Stimulated activated CD4-positive, alpha-beta T cell treated with anti-CD3 and anti-CD28 coated beads, Interleukin-12 subunit alpha, Interleukin-12 subunit beta, amount 100 ng/mL, for 48 hours (primary cell): Measurements from ENCODE around the gene BCLAF1.
"Not testable (repeated sequence)": the region's sequence is repeated elsewhere in the genome, so short reads cannot be mapped to it uniquely, and the experiment has no call there.

Experiments
- DNase-seq, 3 donors: peaks; one replicate each; pipeline ENCODE4 v3.0.0-alpha.2; 2020; ENCODE audit warnings: low read depth in 2 of 3, low spot score in 1 of 3

The BCLAF1 gene

DNA sequence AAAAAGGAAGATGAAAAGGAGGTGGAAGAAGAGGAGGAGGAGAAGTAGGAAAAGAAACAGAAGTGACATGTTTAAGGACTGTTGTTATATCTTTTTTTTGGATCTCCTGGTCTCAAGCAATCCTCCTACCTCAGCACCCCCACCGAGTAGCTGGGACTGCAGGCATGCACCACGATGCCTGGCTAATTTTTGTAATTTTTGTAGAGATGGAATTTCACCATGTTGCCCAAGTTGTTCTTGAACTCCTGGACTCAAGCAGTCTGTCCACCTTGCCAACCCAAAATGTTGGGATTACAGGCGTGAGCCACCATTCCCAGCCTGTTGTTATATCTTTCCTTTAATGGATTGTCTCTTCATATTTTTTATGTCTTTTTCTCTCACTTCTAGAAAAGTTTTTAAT is 19.5 kb upstream of the BCLAF1 start:
- no peak for DNase-seq

DNA sequence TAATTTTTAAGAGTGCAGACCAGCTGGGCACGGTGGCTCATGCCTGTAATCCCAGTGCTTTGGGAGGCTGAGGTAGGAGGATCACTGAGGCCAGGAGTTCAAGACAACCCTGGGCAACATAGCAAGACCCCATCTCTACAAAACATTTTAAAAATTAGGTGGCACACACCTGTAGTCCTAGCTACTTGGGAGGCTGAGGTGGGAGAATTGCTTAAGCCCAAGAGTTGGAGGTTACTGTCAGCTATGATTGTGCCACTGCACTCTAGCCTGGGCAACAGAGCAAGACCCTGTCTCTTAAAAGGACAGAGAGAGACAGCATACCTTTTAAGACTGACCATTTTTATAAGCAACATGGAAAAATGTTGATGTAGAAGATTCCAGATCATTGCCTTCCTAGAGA is 18.8 kb upstream of the BCLAF1 start:
- not testable (repeated sequence) for DNase-seq

DNA sequence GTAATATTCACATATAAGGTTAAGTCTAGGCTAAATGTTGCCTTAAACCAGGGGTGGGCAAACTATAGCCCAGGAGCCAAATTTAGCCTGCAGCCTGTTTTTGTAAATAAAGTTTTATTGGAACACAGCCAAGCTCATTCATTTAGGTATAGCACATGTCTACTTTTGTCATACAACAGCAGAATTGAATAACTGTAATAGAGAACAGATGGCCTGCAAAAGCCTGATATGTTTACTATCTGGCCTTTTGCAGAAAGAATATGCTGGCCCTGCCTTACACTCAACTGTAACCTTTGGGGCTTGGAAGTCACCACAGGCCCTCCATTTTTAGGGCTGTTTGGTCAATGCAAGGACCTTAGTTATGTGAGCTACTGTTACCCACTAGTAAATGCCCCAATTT is 17.7 kb upstream of the BCLAF1 start:
- no peak for DNase-seq

DNA sequence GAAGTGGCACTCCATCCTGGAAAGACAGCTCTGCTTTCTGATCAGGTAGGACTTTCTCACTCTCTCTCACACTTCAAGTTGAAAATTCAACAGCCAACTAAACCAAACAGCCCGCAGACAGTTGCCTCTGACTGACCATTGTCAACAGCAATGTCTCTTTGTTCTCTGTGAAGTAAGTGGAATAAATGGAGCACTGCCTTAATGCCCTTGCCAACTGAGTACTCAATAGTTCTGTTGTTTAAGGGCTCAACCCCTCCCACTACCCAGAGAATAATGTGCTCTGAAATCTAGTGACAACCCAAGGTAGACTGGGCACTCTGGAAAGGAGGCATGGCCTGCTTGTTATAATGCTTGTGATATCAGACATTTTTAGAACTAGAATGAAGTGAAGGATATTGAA is 16.8 kb upstream of the BCLAF1 start:
- no peak for DNase-seq

DNA sequence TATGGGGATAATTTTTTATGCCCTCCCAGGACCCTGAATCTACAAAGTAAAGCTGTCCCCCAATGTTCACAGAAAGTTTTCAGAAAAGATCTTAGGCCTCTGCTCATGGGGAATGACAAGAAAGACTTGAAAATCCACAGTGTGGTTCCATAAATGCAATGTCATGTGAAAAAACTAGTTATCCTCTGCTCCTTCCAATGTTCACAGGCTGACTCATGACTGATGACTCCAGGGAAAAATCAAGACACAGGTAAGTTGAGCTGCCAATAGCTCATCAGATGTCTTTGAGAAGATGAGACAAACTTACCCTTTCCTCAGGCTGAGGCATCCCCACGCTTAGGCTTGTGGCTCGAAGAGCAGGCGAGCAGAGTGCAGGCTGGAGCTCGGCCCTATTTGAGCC is 14.8 kb upstream of the BCLAF1 start:
- no peak for DNase-seq

DNA sequence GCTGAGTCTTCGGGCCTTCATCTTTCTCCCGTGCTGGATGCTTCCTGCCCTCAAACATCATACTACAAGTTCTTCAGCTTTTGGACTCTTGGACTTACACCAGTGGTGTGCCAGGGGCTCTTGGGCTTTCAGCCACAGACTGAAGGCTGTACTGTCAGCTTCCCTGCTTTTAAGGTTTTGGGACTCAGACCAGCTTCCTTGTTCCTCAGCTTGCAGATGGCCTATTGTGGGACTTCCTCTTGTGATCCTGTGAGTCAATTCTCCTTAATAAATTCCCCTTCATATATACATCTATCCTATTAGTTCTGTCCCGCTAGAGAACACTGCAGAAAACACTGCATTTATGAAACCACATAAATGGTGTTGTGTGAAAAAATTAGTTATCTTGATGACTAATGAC is 13.9 kb upstream of the BCLAF1 start:
- DNase-seq, result no peak

DNA sequence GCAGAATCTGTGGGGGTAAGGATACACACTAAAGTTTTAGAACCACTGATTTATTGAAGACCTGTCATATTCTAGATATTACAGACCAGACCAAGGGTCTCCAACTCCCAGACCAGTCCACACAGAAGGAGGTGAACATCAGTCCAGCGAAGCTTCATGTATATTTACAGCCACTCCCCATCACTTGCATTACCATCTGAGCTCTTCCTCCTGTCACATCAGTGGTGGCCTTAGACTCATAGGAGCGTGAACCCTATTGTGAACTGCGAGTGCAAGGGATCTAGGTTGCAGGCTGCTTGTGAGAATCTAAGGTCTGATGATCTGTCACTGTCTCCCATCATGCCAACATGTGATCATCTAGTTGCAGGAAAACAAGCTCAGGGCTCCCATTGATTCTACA is 5.0 kb upstream of the BCLAF1 start:
- DNase-seq, result no peak

DNA sequence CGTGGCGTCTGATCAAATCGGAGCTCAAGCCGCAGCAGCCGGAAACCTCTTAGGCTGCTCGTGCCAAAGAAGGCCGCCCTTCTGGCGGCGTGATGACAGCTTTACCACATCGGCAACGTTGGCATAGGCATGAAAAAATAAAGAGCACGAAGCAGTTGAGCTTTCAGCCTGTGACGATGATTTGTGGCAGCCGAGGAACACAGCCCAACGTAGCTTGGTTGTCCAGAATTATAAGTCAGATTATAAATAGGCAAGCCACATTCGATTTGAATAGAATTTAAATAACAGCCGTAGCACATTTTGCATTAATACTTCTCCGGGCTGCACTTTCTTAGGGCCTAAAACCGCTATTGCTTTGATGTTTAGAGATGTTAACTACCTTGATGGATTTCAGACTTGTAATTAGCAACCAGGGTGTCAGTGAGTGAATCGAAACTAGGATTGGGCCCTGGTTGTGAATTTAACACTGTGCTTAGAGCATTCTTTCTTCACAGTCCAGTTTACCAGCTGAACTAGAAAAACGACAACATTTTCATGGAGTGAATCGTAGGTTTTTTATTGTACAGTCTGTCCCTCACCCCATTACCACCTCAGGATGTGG is 864 bp upstream of the BCLAF1 start:
- DNase-seq, result peak; percentile 48 to 66 (median 56)

DNA sequence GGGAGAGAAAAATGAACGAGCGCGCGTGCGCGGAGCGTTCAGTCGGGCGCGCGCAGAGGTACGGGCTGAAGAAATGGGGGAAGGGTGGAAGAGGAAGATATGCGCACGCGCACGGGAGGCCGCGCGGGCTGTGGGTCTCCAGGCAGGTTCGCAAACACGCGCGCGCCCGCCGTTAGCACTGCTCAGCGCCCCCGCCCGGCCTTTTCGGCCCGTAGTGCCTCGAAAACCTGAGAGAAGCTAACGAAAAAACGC is 393 bp downstream of the BCLAF1 start:
- DNase-seq, result peak; percentile 79 to 89 (median 85)

DNA sequence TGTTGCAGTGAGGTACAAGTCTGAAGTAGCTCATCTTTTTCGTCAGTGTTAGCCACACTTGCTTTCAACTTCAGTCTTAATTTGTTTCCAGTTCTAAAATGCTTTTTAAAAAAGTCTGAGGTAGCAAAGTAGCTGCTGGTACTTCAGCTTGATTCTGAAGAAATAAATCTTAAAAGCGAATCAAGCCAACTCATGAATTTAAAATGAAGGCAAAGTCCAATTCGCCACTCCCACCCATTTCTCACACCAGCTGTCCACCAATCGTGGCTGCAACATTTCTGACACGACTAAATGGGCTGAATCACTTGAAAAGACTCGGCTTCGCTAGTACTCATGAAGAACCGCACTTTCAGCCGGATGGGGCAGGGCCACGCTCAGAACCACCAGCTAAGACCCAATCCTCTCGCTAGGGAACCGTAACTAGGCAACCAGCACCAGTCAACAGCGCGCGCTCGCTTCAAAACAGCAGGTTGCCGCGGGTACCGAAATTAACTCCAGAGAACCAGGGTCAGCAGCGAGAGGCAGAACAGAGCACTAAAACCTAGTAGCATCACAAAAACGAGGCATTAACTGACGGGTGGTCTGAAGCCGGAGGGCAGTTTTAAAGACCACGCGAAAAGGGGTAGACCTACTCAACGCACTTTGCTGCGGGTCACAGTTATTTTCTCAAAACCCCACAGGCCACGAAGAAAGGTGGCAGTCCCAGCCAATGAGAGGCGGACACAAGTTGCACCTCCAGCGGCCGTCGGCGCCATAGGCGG is 900 bp downstream of the BCLAF1 start:
- peak; percentile 68 to 79 (median 76) for DNase-seq

DNA sequence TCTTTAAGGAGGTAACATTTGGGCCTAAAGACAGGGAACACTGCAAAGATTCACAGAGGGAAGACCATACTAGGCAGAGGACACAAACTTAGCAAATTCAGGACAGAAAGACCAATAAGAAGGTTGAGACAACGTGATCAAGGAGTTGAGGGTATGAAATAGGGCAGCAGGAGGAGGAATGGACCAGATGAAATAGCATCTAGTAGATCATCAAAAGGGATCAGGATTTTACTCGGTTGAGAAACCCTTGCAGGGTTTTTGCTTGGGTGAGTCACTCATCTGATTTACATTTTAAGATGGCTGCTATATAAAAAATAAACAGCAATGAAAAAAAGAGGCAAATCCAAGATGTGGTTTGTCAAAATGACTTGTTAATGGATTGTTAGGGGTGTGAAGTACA is 4.7 kb downstream of the BCLAF1 start:
- no peak for DNase-seq

DNA sequence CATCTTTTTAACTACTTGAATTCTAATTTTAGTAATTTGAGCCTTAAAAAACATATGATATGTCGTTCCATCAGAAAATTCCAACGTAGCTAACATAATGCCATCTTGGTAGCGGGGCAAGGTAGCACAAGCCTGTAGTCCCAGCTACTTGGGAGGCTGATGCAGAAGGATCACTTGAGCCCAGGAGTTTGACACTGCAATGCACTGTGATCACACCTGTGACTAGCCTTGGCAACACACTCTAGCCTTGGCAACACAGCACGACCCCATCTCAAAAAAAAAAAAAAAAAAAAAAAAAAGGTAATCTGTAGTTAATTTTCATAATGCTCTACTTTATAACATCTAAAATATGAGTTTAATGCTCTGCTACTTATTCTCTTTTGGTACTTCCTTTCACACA is 6.7 kb downstream of the BCLAF1 start:
- DNase-seq, result no peak

DNA sequence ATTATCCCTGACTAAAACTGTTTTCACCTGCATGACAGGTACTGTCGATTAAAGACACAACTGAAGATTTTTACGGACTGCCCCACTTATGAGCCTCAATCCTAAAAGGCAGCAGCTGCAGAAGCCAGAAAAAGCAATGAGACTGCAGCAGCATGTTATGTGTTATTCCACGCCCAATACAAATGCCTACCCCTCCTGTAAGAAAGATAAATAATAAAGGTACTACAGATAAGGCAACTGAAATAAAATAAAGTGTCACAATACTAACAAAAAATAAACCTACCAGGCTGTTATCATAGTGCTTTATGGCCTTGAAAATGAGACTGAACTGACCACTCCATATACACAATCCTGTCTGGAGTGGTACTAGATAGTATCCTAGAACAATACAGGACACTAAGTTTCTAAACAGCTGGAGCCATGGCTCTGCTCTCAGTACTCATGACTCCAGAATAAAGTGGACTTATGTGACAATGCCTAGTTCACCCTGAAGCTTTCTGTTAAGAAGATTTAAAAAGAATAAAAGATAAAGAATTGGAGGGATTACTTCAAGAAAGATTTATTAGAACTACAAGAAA is 9.5 kb downstream of the BCLAF1 start:
- DNase-seq, result no peak

DNA sequence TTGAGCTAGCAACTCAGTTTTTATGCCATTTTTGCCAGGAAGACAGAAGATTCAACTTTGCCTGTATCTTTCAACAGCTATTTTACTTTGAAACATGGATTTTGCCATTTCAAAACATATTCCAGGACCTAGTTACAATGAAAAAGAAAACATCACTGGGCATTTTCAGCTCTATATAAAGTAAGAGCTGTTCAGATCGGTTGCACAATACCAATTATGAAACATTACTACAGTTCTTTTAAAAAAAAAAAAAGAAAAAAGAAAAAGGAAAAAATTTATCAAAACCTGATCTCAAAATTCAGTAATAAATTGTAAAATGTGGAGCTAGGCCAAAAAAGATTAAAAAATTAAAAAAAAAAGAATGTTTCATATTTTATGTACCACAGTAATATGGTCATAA is 15.6 kb downstream of the BCLAF1 start:
- no peak for DNase-seq

DNA sequence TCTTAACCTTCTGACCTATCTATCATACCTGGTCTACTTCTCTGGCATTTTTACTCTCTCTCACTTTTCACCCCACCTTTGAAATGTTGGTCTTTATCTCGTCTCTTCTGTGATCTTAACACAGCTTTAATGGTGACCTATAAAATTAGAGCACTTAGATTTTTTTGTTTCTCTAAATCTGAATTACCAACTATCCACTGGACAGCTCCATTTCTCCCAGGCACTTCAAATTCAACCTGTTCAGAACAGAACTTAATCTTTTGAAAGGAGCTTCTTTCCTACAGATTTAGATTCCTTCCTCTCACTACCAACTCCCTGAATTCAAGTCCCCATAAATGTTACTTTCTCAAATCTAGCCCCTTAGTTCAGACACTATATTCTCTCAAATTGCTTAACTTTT is 24.5 kb downstream of the BCLAF1 start:
- DNase-seq, result no peak

DNA sequence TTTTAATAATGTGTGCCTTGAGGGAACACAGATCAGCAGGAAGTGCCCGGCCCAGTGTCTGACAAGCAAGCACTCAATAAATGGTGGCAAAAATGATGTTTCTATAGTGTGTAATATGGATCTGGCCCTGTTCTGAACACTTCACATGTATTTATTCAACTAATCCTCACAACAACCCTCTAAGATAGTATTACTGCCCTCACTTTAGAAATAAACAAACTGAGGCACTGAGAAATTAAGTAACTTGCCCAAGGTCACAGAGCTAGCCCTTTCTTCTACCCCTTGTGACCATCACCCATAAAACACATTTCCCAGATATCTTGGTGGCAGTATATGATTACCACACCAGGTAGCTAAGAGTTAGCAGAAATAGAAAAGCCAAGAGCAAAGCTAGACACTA is 26.7 kb downstream of the BCLAF1 start:
- no peak for DNase-seq

DNA sequence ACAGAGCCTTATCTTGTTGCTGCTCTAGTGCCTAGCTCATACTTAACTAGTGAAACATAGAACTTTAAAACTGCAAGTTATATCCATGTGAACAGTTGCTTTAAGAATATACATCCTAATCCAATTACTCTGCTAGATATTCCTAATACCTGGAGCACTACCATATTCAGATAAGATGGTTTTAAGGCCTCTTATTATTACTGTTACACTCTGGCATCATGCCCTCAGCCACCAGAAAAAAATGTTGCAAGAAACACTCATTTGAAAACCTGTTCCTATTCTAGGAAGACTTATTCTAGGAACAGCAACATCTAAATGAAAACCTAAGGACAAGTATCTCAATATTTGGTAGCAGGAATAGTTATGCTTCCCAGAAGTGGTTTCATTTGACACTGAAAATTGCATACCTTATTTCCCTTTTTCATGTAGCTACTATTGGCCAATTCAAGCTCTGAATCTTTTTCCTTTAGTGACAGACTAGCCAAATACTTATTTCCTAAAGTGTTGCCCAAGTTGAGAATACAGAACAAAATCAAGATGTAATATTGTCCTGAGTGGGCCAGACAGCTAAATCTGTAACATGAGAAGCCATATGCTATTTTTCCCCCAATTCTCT is 34.7 kb downstream of the BCLAF1 start:
- DNase-seq, result no peak

DNA sequence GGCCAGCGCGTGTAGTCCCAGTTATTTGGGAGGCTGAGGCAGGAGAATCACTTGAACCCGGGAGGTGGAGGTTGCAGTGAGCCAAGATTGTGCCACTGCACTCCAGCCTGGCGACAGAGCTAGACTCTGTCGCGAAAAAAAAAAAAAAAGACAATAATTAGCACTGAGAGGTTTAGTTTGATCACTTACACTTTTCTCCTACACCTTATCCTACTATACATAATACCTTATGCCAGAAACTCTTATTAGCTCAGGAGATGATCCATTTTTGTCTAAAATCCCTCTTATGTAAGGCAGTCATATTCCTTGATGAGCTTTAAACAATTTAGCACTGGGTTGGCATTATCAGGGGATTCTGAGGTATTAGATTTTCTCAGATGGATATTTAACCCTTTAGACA is 35.9 kb downstream of the BCLAF1 start:
- DNase-seq, result no peak

DNA sequence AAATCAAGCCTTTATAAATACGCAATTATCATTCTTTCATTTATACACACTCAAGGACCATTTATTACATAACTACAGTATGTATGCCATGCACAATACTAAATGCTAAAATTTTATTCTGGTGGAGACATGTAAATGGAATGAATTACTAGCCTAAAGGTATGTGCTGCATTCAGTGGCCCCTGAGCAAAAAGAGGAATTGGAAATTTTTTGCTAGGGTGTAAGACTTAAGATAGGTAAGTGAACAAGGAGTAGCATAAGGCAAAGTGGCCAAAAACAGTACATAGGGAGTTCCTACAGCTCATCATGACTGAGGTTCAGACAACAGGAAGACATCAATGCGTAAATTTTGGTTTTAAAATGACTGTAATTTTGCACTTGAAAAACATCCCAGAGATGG is 37.2 kb downstream of the BCLAF1 start:
- no peak for DNase-seq

DNA sequence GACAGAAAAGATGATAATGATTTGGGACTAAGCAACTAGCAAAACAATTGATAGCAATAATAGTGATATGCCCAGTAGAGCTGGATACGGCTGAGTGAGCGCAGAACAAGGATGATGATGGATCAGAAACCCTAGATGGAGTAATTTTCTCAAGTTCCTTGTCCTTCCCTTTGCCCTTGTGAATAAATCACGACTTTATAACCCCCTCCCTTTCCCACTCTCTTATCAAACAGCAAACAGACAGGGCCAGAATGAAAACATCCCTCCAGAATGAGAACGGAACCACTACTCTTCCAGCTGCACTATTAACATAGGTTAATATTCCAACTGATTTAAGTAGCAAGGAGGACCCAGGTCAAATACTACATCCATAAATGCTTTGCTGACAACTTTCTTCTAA is 38.3 kb downstream of the BCLAF1 start:
- no peak for DNase-seq

DNA sequence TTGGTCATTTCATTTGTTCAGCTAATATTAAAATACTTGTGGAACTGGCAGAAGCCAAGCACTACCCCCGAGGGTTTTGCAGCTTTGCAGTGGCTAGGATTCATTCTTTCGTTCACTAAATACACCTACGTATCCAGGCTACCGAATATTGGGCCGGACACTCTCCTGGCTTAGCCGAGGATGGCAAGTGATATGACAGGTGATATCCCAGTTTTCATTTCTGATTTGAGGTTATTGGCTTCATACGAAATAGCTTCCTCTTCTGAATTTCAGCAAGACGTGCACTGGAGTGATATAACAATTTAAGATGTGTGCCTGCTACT is 39.0 kb downstream of the BCLAF1 start:
- DNase-seq, result no peak

DNA sequence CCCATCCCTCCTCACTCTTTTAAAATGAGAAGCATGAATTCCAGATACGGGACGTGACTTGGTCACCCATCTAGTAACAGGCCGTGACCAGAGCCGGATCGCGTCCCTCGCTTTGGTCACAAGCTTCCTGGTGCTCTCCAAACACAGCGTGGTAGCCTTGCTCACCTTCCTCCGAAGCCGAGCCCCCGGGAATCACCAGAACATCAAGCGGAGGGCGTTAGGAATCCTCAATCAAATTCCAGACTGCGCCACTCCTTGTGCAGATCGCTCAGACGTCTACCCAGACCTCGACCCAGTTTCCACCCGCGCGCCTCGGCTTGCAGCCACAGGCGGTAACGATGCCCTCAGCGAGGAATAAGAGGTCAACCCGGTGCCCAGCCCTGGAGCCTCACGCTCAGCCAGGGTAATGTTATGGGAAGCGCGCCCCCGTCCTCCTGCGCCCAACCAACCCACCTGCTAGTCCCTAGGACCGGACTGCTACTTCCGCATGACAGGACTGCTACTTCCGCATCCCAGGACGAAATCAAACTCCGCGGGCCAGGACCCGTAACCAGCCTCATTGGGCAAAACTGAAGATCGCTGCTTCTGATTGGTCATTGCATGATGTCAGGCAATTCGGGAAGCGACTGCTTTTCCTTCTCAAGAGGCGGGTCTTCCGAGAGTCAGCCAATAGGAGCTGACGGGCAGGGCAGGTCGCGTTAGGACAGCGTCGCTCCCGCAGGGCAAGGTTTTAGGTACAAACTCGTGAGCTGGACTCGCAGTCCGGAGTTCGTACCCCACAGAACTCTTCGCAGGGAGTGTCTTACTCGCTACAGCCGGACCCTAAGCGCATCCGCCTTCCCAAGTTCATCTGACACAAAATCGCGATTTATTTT is 39.6 kb downstream of the BCLAF1 start, which contains the start of gene MTFR2:
Gene MTFR2 (minus strand): TSS at position 501 of the 875 bp plus-strand sequence. CDS start 1,212 bp downstream, outside the sequence.
- peak; percentile 84 to 91 (median 86) for DNase-seq
